ENCODE measurements around the gene SUFU.
"Not testable (repeated sequence)": the region's sequence is repeated elsewhere in the genome, so short reads cannot be mapped to it uniquely, and the experiment has no call there.

The SUFU gene

GRCh38 chr10:102527546-102527945 is 23.8 kb downstream of the SUFU start:
- no peak for TF ChIP-seq CTCF (conservative IDR thresholded peaks at IDR 0.05; ENCODE audit: low read depth, low read length)
- Histone ChIP-seq H3K4me2 (no peak overlapping the region), H4K20me1 (ENCODE audit: insufficient read depth) (no peaks in the 10 kb centered on the region), H3K27me3 (ENCODE audit: insufficient read depth, low read depth) (no peaks in the 10 kb centered on the region), H3K9ac (no peak overlapping the region), H3K79me2 (ENCODE audit: insufficient read depth, low read depth) (no peaks in the 10 kb centered on the region), H3K27ac (no peak overlapping the region), H3K4me3 (IDR thresholded peaks at IDR 0.05; ENCODE audit: insufficient read depth, low read depth, low read length) (no peak overlapping the region), H2AFZ (ENCODE audit: low read depth) (no peak overlapping the region), H3K4me1 (ENCODE audit: low read depth, poor library complexity, severe bottlenecking) (peaks cover 11% of the 10 kb centered on the region), H3K36me3 (ENCODE audit: insufficient read depth) (no peaks in the 10 kb centered on the region)

- no peaks in the 10 kb centered on the region for H3K27me3 ChIP-seq (ENCODE audit: insufficient read depth, low read depth)
- no peaks in the 10 kb centered on the region for H3K79me2 ChIP-seq (ENCODE audit: insufficient read depth, low read depth)
- no peak overlapping the region for H3K4me3 ChIP-seq (IDR thresholded peaks at IDR 0.05; ENCODE audit: insufficient read depth, low read depth, low read length)
- no peaks in the 10 kb centered on the region for H4K20me1 ChIP-seq (ENCODE audit: insufficient read depth)
- TF ChIP-seq CTCF (conservative IDR thresholded peaks at IDR 0.05; ENCODE audit: low read depth, low read length): no peak
- no peak overlapping the region for H3K9ac ChIP-seq
- no peak overlapping the region for H3K27ac ChIP-seq
- H3K4me2 ChIP-seq: no peak overlapping the region
- H3K4me1 ChIP-seq (ENCODE audit: low read depth, poor library complexity, severe bottlenecking): peaks cover 3% of the 10 kb centered on the region
- no peak overlapping the region for H2AFZ ChIP-seq (ENCODE audit: low read depth)
- no peaks in the 10 kb centered on the region for H3K36me3 ChIP-seq (ENCODE audit: insufficient read depth)
Observed at GRCh38 chr10:102534333-102534732, 30.6 kb downstream of the SUFU start.

GRCh38 chr10:102534966-102535365 is 31.2 kb downstream of the SUFU start:
- not testable (repeated sequence) for H3K27me3 ChIP-seq (ENCODE audit: insufficient read depth, low read depth); H3K4me2 ChIP-seq; H3K9ac ChIP-seq; H3K27ac ChIP-seq; H3K79me2 ChIP-seq (ENCODE audit: insufficient read depth, low read depth); H3K4me3 ChIP-seq (IDR thresholded peaks at IDR 0.05; ENCODE audit: insufficient read depth, low read depth, low read length); H4K20me1 ChIP-seq (ENCODE audit: insufficient read depth); H3K4me1 ChIP-seq (ENCODE audit: low read depth, poor library complexity, severe bottlenecking); H2AFZ ChIP-seq (ENCODE audit: low read depth); H3K36me3 ChIP-seq (ENCODE audit: insufficient read depth)

- no peaks in the 10 kb centered on the region for H3K79me2 ChIP-seq (ENCODE audit: insufficient read depth, low read depth)
- H3K36me3 ChIP-seq (ENCODE audit: insufficient read depth): no peaks in the 10 kb centered on the region
- H2AFZ ChIP-seq (ENCODE audit: low read depth): no peak overlapping the region
- TF ChIP-seq CTCF (conservative IDR thresholded peaks at IDR 0.05; ENCODE audit: low read depth, low read length): no peak
- no peaks in the 10 kb centered on the region for H4K20me1 ChIP-seq (ENCODE audit: insufficient read depth)
- no peak overlapping the region for H3K9ac ChIP-seq
- H3K4me2 ChIP-seq: no peak overlapping the region
- peaks cover 3% of the 10 kb centered on the region for H3K4me1 ChIP-seq (ENCODE audit: low read depth, poor library complexity, severe bottlenecking)
- no peak overlapping the region for H3K4me3 ChIP-seq (IDR thresholded peaks at IDR 0.05; ENCODE audit: insufficient read depth, low read depth, low read length)
- no peaks in the 10 kb centered on the region for H3K27me3 ChIP-seq (ENCODE audit: insufficient read depth, low read depth)
- no peak overlapping the region for H3K27ac ChIP-seq
Observed at GRCh38 chr10:102535481-102536147, 31.8 kb downstream of the SUFU start.

GRCh38 chr10:102537367-102537766 is 33.6 kb downstream of the SUFU start:
- H3K4me2 ChIP-seq: no peak overlapping the region
- no peaks in the 10 kb centered on the region for H4K20me1 ChIP-seq (ENCODE audit: insufficient read depth)
- H3K36me3 ChIP-seq (ENCODE audit: insufficient read depth): no peaks in the 10 kb centered on the region
- H2AFZ ChIP-seq (ENCODE audit: low read depth): no peak overlapping the region
- H3K4me3 ChIP-seq (IDR thresholded peaks at IDR 0.05; ENCODE audit: insufficient read depth, low read depth, low read length): no peak overlapping the region
- no peaks in the 10 kb centered on the region for H3K79me2 ChIP-seq (ENCODE audit: insufficient read depth, low read depth)
- no peak overlapping the region for H3K9ac ChIP-seq
- TF ChIP-seq CTCF (conservative IDR thresholded peaks at IDR 0.05; ENCODE audit: low read depth, low read length): no peak
- H3K27ac ChIP-seq: no peak overlapping the region
- peaks cover 3% of the 10 kb centered on the region for H3K4me1 ChIP-seq (ENCODE audit: low read depth, poor library complexity, severe bottlenecking)
- no peaks in the 10 kb centered on the region for H3K27me3 ChIP-seq (ENCODE audit: insufficient read depth, low read depth)
